Psoas muscle (tissue), 8 donors: ENCODE results near the gene CYP2C19. TPM values are rescaled to one million over a fixed set of nuclear protein-coding genes. Genes with fewer than 3 reads are reported as not detected.
"Not testable (repeated sequence)": the region's sequence is repeated elsewhere in the genome, so short reads cannot be mapped to it uniquely, and the experiment has no call there.

Source experiments
- ATAC-seq, 4 donors: fragments of 200-7000 bp; cut with Tn5 transposase; one replicate each; pipeline ENCODE4 v1.9.1; 2020; ENCODE audit warnings: moderate library complexity in 3 of 4, mild to moderate bottlenecking in 2 of 4
- DNase-seq, 2 donors: peaks; one replicate each; pipeline ENCODE4 v3.0.0-alpha.2; 2020
- H3K27ac ChIP-seq: fragments of 200-600 bp; one replicate; pipeline ENCODE4 v1.8.0; 2022
- H3K27me3 ChIP-seq, 3 donors: fragments of 200-600 bp in 1 of 3; one replicate each; pipeline versions ENCODE4 v1.6.1 to v1.8.0; 2013 to 2022; ENCODE audit warnings: low read length in 2 of 3, mild to moderate bottlenecking in 2 of 3, moderate library complexity in 1 of 3; ENCODE audit not compliant: insufficient read depth in 3 of 3
- H3K36me3 ChIP-seq, 2 donors: fragments of 200-600 bp in 1 of 2; one replicate each; pipeline versions ENCODE4 v1.6.1 to v1.8.0; 2013 to 2022; ENCODE audit warnings: low read depth in 1 of 2, mild to moderate bottlenecking in 1 of 2, moderate library complexity in 1 of 2; ENCODE audit not compliant: insufficient read depth in 1 of 2
- H3K4me1 ChIP-seq: fragments of 200-600 bp; one replicate; pipeline ENCODE4 v1.8.0; 2022
- H3K4me3 ChIP-seq: fragments of 200-600 bp; one replicate; pipeline ENCODE4 v1.8.0; 2022; ENCODE audit warnings: mild to moderate bottlenecking
- H3K9me3 ChIP-seq: fragments of 200-600 bp; one replicate; pipeline ENCODE4 v1.8.0; 2022
- WGBS, 3 donors: extraction: QIAGEN DNeasy Blood & Tissue Kit; methylation state at CpG; one replicate each; pipeline versions ENCODE4 v1.1.6 to v1.1.7; 2013; 5-methylcytosine and 5-hydroxymethylcytosine counted together
- intact Hi-C, 2 donors: fragments of 100-400 bp; cut with DNase I; formaldehyde crosslinking; loops; one replicate each; pipeline versions ENCODE4 v1.11.0 to v1.14.2; 2022
- polyA plus RNA-seq, 3 donors: library from polyadenylated mRNA; stranded (reverse); fragments of 200-250 nt; gene quantifications; one replicate each; pipeline ENCODE4 v1.2.3, GENCODE V29; 2013
- total RNA-seq, 4 donors: library from RNA; stranded (reverse); fragmentation: NEBNext Ultra II Directional in 2 of 4; extraction: Animal tissue kit (Norgen Biotek cat#: 25700) in 2 of 4; gene quantifications; one replicate each; pipeline versions ENCODE4 v1.2.1 to v1.2.4, GENCODE V29; 2021 to 2023
- TF ChIP-seq, protein P1 (sequence below): fragments of 200-600 bp; IDR thresholded peaks from one replicate; pipeline ENCODE4 v1.8.0; 2022; ENCODE audit warnings: antibody characterized with exemption
- donor health status: healthy with polysubstance abuse.
- donor health status: DM: no; HTN: no; CAD: no; lungs with moderate emphysema.
- donor health status: Bipolar disorder and iron deficiency.
- donor health status: healthy.
- donor health status: DM: yes; HTN: yes; CAD: no.
- donor health status: DM: no; HTN: no; CAD: no.
- donor health status: DM: no; HTN: no; CAD: no.
- donor health status: DM: yes; HTN: yes; CAD: no.

CYP2C19 gene
- total and polyA plus RNA-seq, 7 donors: 0.04 to 0.15 TPM; not detected in 5

- peaks cover 0 to 2% (median 0%) of the 10 kb centered on the region in 3 donors for H3K27me3 ChIP-seq
These were observed 14.6 kb upstream of the CYP2C19 start for GRCh38 chr10:94747838-94748237.

DNA sequence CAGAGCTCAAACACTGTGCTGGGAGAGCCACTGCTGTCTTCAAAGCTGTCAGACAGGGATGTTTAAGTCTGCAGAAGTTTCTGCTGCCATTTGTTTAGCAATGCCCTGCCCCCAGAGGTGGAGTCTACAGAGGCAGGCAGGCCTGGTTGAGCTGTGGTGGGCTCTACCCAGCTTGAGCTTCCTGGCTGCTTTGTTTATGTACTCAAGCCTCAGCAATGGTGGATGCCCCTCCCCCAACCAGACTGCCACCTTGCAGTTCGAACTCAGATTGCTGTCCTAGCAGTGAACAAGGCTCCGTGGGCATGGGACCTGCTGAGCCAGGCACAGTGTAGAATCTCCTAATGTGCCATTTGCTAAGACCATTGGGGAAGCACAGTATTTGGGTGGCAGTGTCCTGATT is 4.6 kb upstream of the CYP2C19 start:
- TF ChIP-seq, protein P1, sequence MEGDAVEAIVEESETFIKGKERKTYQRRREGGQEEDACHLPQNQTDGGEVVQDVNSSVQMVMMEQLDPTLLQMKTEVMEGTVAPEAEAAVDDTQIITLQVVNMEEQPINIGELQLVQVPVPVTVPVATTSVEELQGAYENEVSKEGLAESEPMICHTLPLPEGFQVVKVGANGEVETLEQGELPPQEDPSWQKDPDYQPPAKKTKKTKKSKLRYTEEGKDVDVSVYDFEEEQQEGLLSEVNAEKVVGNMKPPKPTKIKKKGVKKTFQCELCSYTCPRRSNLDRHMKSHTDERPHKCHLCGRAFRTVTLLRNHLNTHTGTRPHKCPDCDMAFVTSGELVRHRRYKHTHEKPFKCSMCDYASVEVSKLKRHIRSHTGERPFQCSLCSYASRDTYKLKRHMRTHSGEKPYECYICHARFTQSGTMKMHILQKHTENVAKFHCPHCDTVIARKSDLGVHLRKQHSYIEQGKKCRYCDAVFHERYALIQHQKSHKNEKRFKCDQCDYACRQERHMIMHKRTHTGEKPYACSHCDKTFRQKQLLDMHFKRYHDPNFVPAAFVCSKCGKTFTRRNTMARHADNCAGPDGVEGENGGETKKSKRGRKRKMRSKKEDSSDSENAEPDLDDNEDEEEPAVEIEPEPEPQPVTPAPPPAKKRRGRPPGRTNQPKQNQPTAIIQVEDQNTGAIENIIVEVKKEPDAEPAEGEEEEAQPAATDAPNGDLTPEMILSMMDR: no peak
- H3K4me1 ChIP-seq: no peaks in the 10 kb centered on the region
- intact Hi-C loops: no loop called here
- no peak for ATAC-seq
- no peak overlapping the region for H3K4me3 ChIP-seq
- 54 to 67% (median 65%) methylated on average over 2 of the region's 2 CpGs for WGBS, 3 donors
- no peak overlapping the region for H3K27ac ChIP-seq
- no peaks in the 10 kb centered on the region for H3K9me3 ChIP-seq
- no peaks in the 10 kb centered on the region for H3K27me3 ChIP-seq
- no peaks in the 10 kb centered on the region for H3K36me3 ChIP-seq
- DNase-seq: no peak

More at GRCh38 chr10:94747838-94748237, 14.6 kb upstream of the CYP2C19 start:
- intact Hi-C loops: no loop called here
- TF ChIP-seq, protein P1: no peak
- no peaks in the 10 kb centered on the region for H3K36me3 ChIP-seq
- H3K27ac ChIP-seq: no peak overlapping the region
- H3K4me1 ChIP-seq: no peaks in the 10 kb centered on the region
- no peak for ATAC-seq
- 72 to 74% (median 74%) methylated on average over 4 of the region's 4 CpGs for WGBS, 3 donors
- DNase-seq: no peak
- peaks cover 2% of the 10 kb centered on the region for H3K9me3 ChIP-seq
- H3K4me3 ChIP-seq: no peak overlapping the region

- 65 to 74% (median 68%) methylated on average over 2 of the region's 2 CpGs for WGBS, 3 donors
- H3K27ac ChIP-seq: no peak overlapping the region
These were observed 1.8 kb upstream of the CYP2C19 start for GRCh38 chr10:94760586-94761178.

DNA sequence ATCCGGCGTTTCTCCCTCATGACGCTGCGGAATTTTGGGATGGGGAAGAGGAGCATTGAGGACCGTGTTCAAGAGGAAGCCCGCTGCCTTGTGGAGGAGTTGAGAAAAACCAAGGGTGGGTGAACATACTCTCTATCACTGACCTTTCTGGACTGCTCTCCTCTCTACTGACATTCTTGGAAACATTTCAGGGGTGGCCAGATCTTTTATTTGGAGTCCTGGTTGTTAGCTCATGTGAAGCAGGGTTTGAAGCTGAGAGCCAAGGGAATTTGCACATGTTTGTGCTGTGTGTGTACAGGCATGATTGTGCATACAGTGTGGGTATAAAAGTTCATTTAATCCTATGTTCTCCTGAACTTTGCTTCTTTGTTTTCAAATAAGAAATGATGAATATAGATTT is 12.9 kb downstream of the CYP2C19 start:
- H3K27me3 ChIP-seq, ATAC-seq, H3K36me3 ChIP-seq, DNase-seq, H3K4me1 ChIP-seq, H3K27ac ChIP-seq, H3K9me3 ChIP-seq, intact Hi-C loops, H3K4me3 ChIP-seq: not testable (repeated sequence)
- 85 to 90% (median 89%) methylated on average over 6 of the region's 6 CpGs for WGBS, 3 donors

More at GRCh38 chr10:94760586-94761178, 1.8 kb upstream of the CYP2C19 start:
- TF ChIP-seq, protein P1: no peak
- ATAC-seq: no peak
- Histone ChIP-seq H3K36me3 (no peaks in the 10 kb centered on the region), H3K9me3 (no peaks in the 10 kb centered on the region), H3K4me1 (no peaks in the 10 kb centered on the region), H3K27me3 (no peaks in the 10 kb centered on the region), H3K4me3 (no peak overlapping the region)
- intact Hi-C loops: no loop called here
- no peak for DNase-seq

GRCh38 chr10:94777886-94778458 is 15.5 kb downstream of the CYP2C19 start:
- no peak for ATAC-seq
- TF ChIP-seq, protein P1: no peak
- no peak overlapping the region for H3K4me3 ChIP-seq
- H3K27me3 ChIP-seq: no peaks in the 10 kb centered on the region
- H3K9me3 ChIP-seq: peaks cover 7% of the 10 kb centered on the region
- no peaks in the 10 kb centered on the region for H3K36me3 ChIP-seq
- no peaks in the 10 kb centered on the region for H3K4me1 ChIP-seq
- intact Hi-C loops: no loop called here
- no peak for DNase-seq
- no peak overlapping the region for H3K27ac ChIP-seq
- 39 to 63% (median 53%) methylated on average over 5 of the region's 5 CpGs for WGBS, 3 donors
